Adrenal gland (tissue), 12 donors: ENCODE results near the gene TUBB2B. TPM values are rescaled to one million over a fixed set of nuclear protein-coding genes. Genes with fewer than 3 reads are reported as not detected.
"Not testable (repeated sequence)": the region's sequence is repeated elsewhere in the genome, so short reads cannot be mapped to it uniquely, and the experiment has no call there.

Source experiments
- DNase-seq, 7 donors: peaks; one replicate each; pipeline ENCODE4 v3.0.0-alpha.2; 2019 to 2020
- H3K27ac ChIP-seq, 5 donors: fragments of 200-600 bp; sonication (generic) in 4 of 5; 1 replicate in 3 of 5; 2 replicates in 2 of 5; pipeline versions ENCODE4 v1.5.1 to v1.8.0; 2016 to 2020; ENCODE audit warnings: mild to moderate bottlenecking in 1 of 5
- H3K27me3 ChIP-seq: fragments of 200-600 bp; 2 replicates; pipeline ENCODE4 v1.8.0; 2021
- H3K36me3 ChIP-seq, 2 donors: fragments of 200-600 bp; replicated peaks in 1 of 2; 1 replicate in 1 of 2; 2 replicates in 1 of 2; pipeline versions ENCODE4 v1.5.1 to v1.8.0; 2018 to 2022
- H3K4me1 ChIP-seq, 2 donors: fragments of 200-600 bp; replicated peaks in 1 of 2; 1 replicate in 1 of 2; 2 replicates in 1 of 2; pipeline versions ENCODE4 v1.5.1 to v1.8.0; 2018 to 2021
- H3K4me3 ChIP-seq, 4 donors: fragments of 200-600 bp; sonication (generic) in 3 of 4; one replicate each; pipeline ENCODE4 v1.5.1; 2016 to 2018
- H3K9me3 ChIP-seq, 3 donors: fragments of 200-600 bp; sonication (generic) in 1 of 3; replicated peaks in 1 of 3; 1 replicate in 2 of 3; 2 replicates in 1 of 3; pipeline versions ENCODE4 v1.5.1 to v1.8.0; 2016 to 2021
- POLR2A ChIP-seq, 2 donors: fragments of 450-650 bp; IDR thresholded peaks; one replicate each; pipeline ENCODE4 v1.6.1; 2017; ENCODE audit warnings: antibody characterized with exemption in 2 of 2, mild to moderate bottlenecking in 2 of 2, moderate library complexity in 1 of 2
- WGBS, 4 donors: extraction: QIAGEN DNeasy Blood & Tissue Kit in 2 of 4; methylation state at CpG; one replicate each; pipeline versions ENCODE4 v1.1.5 to v1.1.7; 2013 to 2017; 5-methylcytosine and 5-hydroxymethylcytosine counted together
- intact Hi-C, 2 donors: fragments of 100-400 bp; cut with DNase I; formaldehyde crosslinking; loops; one replicate each; pipeline versions ENCODE4 v1.14.1 to v1.15.0; 2022 to 2023
- polyA plus RNA-seq, 3 donors: library from polyadenylated mRNA; stranded (reverse); fragments of 200-250 nt in 2 of 3; fragments of 350-450 nt in 1 of 3; fragmentation: Illumina TruSeq in 1 of 3; extraction: RNeasy Lipid Tissue Mini Kit (QIAGEN cat#74804) in 1 of 3; gene quantifications; one replicate each; pipeline ENCODE4 v1.2.3, GENCODE V29; 2013 to 2014
- total RNA-seq, 9 donors: library from RNA; depleted of rRNA in 4 of 9; stranded (reverse); fragments of >200 nt in 4 of 9; fragments of 120-200 nt in 1 of 9; fragmentation: NEBNext Ultra II Directional in 1 of 9; extraction: Animal tissue kit (Norgen Biotek cat#: 25700) in 1 of 9; gene quantifications; one replicate each; pipeline versions ENCODE4 v1.1.0 to v1.2.4, GENCODE V29; 2013 to 2023
- TF ChIP-seq, protein P1 (sequence below), 6 experiments: fragments of 450-650 bp in 4 of 6; fragments of 200-600 bp in 2 of 6; sonication (generic) in 1 of 6; IDR thresholded peaks; 1 replicate in 5 of 6; 2 replicates in 1 of 6; pipeline versions ENCODE4 v1.5.1 to v1.8.0; 2016 to 2021; ENCODE audit warnings: antibody characterized with exemption in 6 of 6, mild to moderate bottlenecking in 2 of 6, moderate library complexity in 1 of 6
- donor health status: healthy with polysubstance abuse.
- donor health status: Bipolar disorder and iron deficiency.
- donor health status: DM: yes; HTN: yes; CAD: no.
- donor health status: DM: no; HTN: no; CAD: no.
- donor health status: DM: no; HTN: no; CAD: no.
- donor health status: DM: yes; HTN: yes; CAD: no.

Gene TUBB2B
- total and polyA plus RNA-seq, 12 donors = 0.98 to 37.3 (median 2.1) TPM; not detected in 1

DNA sequence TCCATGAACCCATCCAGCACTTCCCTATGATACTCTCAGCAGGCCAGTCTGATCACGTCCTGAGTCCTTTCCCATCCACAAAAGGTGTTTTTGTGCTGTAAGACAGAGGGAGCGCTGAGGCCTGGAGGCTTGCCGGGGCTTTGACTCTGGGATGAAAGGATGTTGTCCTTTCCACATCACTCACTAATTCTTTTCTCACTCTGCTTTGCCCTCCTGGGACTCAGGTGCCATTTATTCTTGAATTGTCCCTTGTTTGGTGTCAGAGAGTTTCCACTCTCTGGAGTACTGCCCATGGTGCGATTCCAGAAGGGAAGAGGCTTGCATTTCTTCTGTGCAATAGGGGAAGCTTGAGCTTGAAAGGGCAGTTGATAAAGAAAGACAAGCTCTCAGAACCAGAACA is 15.3 kb upstream of the TUBB2B start:
- TF ChIP-seq POLR2A (IDR thresholded peaks at IDR 0.05) = no peak
- TF ChIP-seq, protein P1, sequence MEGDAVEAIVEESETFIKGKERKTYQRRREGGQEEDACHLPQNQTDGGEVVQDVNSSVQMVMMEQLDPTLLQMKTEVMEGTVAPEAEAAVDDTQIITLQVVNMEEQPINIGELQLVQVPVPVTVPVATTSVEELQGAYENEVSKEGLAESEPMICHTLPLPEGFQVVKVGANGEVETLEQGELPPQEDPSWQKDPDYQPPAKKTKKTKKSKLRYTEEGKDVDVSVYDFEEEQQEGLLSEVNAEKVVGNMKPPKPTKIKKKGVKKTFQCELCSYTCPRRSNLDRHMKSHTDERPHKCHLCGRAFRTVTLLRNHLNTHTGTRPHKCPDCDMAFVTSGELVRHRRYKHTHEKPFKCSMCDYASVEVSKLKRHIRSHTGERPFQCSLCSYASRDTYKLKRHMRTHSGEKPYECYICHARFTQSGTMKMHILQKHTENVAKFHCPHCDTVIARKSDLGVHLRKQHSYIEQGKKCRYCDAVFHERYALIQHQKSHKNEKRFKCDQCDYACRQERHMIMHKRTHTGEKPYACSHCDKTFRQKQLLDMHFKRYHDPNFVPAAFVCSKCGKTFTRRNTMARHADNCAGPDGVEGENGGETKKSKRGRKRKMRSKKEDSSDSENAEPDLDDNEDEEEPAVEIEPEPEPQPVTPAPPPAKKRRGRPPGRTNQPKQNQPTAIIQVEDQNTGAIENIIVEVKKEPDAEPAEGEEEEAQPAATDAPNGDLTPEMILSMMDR (IDR thresholded peaks at IDR 0.05) = no peak
- peak in 1 of 7 donors; percentile 7 for DNase-seq
- intact Hi-C loops = loop anchor here in 1 of 2 donors (10.0 kb wide), 1 partner anchor 78 kb away; no protein-coding TSS in a partner anchor
- no peak overlapping the region for H3K4me3 ChIP-seq
- no peaks in the 10 kb centered on the region for H3K9me3 ChIP-seq
- peaks cover 0 to 2% of the 10 kb centered on the region in 2 donors for H3K4me1 ChIP-seq
- 82 to 88% (median 85%) methylated on average over 4 of the region's 4 CpGs for WGBS, 4 donors
- no peaks in the 10 kb centered on the region for H3K36me3 ChIP-seq
- H3K27ac ChIP-seq = no peak overlapping the region
- no peaks in the 10 kb centered on the region for H3K27me3 ChIP-seq

DNA sequence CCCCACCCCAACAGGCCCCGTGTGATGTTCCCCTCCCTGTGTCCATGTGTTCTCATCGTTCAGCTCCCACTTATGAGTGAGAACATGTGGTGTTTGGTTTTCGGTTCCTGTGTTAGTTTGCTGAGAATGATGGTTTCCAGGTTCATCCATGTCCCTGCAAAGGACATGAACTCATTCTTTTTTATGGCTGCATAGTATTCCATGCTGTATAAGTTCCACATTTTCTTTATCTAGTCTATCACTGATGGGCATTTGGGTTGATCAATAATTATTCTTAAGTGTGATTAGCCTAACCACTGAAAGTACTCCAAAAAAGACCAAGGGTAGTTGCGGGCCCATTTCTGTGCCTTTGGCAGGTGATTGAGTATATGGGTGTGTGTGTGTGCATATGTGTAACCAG is 14.3 kb upstream of the TUBB2B start:
- H3K27me3 ChIP-seq, H3K4me1 ChIP-seq, H3K9me3 ChIP-seq, H3K4me3 ChIP-seq, H3K36me3 ChIP-seq, H3K27ac ChIP-seq, DNase-seq: not testable (repeated sequence)
- intact Hi-C loops = loop anchor here in 1 of 2 donors (10.0 kb wide), 1 partner anchor 77 kb away; no protein-coding TSS in a partner anchor
- 89 to 96% (median 91%) methylated on average over 4 of the region's 4 CpGs for WGBS, 4 donors

DNA sequence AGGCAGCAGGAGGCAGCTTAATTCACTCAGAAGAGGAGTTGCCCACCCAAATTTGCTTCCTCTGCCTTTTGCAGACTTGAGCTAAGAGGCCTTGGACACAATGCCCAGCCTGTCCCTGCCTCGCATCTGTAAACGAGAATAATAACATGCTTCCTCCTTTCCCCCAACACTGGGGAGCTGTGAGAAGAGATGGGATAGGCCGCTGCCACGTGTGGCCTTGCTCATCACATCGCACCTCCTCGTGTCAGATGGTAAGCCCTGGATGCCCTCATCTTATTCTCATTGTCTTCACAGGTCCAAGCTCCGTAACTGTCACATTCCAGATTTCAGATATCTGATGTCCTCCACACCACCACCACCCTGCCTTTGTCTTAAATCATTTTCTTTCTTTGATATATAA is 13.1 kb upstream of the TUBB2B start:
- H3K4me3 ChIP-seq = no peak overlapping the region
- intact Hi-C loops = loop anchor here in 1 of 2 donors (10.0 kb wide), 1 partner anchor 76 kb away; no protein-coding TSS in a partner anchor
- DNase-seq = no peak
- H3K36me3 ChIP-seq = no peaks in the 10 kb centered on the region
- H3K27ac ChIP-seq = no peak overlapping the region
- TF ChIP-seq, protein P1 (IDR thresholded peaks at IDR 0.05) = no peak
- TF ChIP-seq POLR2A (IDR thresholded peaks at IDR 0.05) = no peak
- no peaks in the 10 kb centered on the region for H3K9me3 ChIP-seq
- peaks cover 4% of the 10 kb centered on the region for H3K27me3 ChIP-seq
- H3K4me1 ChIP-seq = no peaks in the 10 kb centered on the region
- WGBS, 4 donors = 67 to 82% (median 76%) methylated on average over 7 of the region's 7 CpGs

DNA sequence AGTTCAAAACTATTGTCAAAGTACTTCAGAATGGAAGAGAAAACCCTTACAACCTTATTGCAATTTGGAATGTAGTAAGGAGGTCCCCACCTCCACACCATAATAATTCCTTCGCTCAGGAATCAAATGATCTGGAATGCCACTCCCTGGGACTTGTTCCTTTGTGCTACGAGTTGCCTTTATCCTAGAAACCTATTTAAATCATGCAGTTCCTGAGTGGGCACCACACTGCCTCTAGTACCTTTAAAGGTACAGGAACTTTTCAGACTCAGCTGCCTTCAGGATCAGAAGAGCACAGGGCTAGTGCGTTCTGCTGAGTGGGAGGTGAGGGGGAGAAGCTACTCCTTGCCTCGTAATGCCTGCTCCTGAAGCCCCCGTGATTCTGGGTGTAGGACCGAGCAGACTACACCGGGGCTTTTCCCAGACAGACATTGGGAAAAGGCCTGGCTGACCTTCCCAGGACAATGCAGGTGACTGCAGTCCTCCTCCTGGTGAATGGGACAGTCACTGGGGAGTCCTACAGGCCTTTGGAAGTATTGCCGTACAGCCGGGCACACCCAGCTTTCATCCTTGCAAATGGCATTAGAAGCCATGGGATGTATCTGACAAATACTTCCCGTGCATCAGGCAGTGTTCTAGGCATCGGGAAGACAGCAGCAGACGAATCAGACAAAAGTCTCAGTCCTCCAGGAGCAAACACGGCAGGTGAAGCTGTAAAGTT is 11.8 kb upstream of the TUBB2B start:
- Histone ChIP-seq H3K9me3 (no peaks in the 10 kb centered on the region), H3K27me3 (peaks cover 12% of the 10 kb centered on the region), H3K27ac (no peak overlapping the region), H3K36me3 (no peaks in the 10 kb centered on the region), H3K4me1 (no peaks in the 10 kb centered on the region), H3K4me3 (no peak overlapping the region)
- TF ChIP-seq, protein P1 (IDR thresholded peaks at IDR 0.05) = no peak
- TF ChIP-seq POLR2A (IDR thresholded peaks at IDR 0.05) = no peak
- WGBS, 4 donors = 84 to 89% (median 87%) methylated on average over 11 to 13 of the region's 13 CpGs
- peak in 1 of 7 donors; percentile 39 for DNase-seq
- intact Hi-C loops = no loop called here
